Subcutaneous adipose tissue (tissue), 4 donors: Measurements from ENCODE around the gene TOX2. TPM values are rescaled to one million over a fixed set of nuclear protein-coding genes. Genes with fewer than 3 reads are reported as not detected.

ENCODE experiments used
- total RNA-seq, 4 donors: library from RNA; depleted of rRNA; stranded (reverse); fragments of >200 nt; gene quantifications; one replicate each; pipeline ENCODE4 v1.1.0, GENCODE V29; 2016
- TF ChIP-seq, protein P1 (sequence below): fragments of 450-650 bp; IDR thresholded peaks from one replicate; pipeline ENCODE4 v1.5.1; 2016; ENCODE audit warnings: low read depth, mild to moderate bottlenecking, control low read depth, antibody characterized with exemption, moderate library complexity

The TOX2 gene
- total RNA-seq, 4 donors from 2014 or later, result 2.6 to 8.1 (median 3.1) TPM; not detected in 1

DNA sequence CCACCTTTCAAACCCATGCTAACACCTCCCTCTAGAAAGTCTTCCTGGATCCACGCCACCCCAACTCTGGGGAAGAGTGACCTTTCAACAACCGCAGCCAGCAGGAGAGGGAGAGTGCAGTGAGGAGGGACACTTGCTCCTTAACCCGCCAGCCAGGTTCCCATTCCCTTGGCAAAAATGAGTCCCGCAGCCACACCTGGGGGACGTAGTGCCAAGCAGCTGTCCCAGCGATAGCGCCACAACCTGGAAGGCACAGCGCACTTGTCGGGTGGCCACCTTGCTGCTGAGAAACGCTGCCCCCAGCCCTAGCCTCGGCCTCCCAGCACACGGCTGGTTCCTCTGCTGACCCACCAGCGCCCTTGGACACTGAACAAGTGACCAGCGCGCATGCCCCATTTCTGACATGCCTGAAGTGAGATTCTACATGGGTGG is 153.0 kb downstream of the TOX2 start:
- TF ChIP-seq, protein P1, sequence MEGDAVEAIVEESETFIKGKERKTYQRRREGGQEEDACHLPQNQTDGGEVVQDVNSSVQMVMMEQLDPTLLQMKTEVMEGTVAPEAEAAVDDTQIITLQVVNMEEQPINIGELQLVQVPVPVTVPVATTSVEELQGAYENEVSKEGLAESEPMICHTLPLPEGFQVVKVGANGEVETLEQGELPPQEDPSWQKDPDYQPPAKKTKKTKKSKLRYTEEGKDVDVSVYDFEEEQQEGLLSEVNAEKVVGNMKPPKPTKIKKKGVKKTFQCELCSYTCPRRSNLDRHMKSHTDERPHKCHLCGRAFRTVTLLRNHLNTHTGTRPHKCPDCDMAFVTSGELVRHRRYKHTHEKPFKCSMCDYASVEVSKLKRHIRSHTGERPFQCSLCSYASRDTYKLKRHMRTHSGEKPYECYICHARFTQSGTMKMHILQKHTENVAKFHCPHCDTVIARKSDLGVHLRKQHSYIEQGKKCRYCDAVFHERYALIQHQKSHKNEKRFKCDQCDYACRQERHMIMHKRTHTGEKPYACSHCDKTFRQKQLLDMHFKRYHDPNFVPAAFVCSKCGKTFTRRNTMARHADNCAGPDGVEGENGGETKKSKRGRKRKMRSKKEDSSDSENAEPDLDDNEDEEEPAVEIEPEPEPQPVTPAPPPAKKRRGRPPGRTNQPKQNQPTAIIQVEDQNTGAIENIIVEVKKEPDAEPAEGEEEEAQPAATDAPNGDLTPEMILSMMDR, result no peak

DNA sequence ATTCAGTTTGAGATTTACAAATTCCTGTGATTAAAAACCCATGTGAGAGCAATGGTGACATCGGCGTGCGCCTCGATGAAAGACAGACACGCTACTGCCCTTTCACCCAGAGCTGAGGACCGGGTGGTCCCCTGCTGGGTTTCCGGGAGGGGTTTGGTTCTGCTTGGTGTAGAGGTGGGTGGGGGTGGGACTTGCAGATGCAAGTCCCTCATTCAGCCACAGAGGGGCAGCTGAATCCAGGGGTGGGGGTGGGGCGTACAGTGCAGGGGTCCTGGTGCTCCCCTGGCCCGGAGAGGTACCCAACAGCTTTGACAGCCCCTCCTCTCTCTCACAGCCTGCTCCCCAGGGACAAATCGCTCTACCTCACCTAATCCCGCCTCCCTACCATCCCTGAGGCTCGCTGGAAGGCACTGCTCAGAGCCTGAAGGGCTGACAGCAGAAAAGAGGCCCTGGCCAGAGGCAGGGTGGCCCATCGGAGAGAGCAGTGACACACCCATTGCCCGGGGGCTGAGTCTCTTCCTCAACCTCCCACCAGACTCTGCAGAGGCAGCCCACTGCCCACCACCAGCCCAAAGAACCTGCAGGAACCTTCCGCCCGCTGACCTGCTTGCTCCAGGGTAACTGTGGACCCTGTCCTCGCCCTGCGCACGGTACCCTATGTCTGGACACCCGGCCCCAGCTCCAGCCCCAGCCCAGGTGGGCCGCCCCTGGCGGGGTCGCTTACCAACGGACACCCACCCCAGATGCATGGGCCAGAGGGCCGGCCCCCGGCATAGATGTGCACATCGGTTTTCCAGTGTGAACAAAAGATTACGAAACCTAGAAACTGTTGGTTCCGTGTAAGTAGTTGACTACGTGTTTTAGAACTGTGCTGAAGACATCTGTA is 153.9 kb downstream of the TOX2 start:
- TF ChIP-seq, protein P1, result no peak

DNA sequence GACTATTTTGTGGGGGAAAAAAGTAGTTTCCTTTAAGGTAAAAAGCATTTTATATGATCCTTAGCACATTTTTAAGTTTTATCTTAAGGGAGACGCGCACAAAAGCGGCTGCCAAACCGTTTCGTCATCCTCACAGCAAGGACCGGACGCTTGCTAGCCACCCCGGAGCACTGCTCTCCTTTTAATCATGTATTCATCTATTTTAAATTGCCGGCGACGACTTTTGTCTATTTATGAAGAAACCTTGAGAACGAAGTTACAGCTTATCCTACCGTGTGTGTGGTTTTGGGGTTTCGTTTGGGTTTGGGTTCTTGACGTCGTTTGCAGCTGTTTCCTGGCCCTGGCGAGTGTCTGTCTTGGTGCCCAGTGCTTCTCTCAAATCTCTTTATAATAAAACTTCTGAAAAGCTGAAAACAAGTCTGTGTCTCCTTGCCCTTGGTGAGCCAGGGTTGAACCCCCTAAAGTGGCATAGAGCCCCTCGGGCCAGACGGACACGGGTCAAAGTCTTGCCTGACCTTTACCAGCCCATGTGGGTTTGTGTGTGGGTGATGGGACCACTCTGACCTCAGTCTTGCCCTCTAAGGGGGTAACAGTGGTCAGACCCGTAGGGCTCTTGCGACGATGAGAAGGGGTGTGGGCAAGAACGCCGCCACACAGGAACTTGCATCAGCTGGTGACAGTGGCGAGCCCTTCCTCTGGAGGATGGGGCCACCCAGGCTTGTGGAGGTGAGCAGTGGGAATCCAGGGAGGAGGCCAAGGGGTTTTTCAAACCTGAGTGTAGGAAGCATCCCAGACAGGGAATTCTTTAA is 154.8 kb downstream of the TOX2 start:
- TF ChIP-seq, protein P1, result no peak

DNA sequence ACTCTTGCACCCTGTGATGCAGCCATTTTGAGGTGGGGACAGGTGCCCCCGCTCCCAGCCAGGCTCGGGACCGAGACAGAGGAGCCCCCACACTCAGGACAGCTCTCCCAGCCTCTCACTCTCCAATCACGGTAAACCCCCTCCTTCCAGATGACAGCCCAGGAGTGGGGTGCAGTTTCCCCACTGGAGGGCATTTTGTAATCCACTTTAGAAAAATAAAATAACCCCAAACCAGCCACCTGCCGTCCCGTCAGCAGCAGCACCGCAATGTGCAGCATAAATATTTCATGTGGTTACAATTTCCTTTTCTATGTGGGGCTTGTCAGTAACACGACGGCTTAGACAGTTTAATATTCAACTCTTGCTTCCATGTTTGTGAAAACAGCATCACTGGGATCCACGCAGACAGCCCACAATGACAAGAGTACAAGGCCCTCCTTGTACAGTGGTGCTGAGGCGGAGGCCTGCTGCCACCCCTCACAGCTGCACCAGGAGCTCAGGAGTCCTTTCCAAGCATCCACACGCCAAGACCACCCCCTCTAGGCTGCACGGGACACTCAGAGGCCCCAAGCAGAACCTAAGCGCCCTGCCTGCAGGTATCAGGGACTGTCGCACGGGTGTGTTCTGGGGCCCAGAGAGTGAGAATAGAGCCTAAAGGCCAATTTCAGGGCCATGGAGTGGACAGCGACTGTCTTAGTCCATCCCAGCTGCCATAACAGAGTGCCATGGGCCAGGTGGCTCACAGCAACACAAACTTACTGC is 155.7 kb downstream of the TOX2 start:
- TF ChIP-seq, protein P1, result no peak

DNA sequence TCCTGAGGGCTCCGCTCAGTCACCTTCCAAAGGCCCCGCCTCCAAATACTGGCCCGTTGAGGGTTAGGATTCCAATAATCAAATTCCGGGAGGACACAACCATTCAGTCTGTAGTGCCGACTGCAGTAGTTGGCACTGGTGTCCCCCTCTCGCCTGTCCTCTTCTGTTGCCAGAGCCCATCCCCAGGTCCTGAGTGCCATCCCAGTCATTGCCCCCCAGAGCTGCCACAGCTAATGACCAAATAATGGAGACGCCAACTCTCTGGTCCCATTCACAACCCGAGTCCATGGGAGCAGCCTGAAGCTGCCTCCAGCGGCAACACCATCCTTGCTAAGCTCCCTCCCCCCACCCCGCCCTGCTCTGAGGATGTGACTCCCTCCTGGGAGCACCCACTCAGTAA is 156.4 kb downstream of the TOX2 start:
- TF ChIP-seq, protein P1, result no peak

DNA sequence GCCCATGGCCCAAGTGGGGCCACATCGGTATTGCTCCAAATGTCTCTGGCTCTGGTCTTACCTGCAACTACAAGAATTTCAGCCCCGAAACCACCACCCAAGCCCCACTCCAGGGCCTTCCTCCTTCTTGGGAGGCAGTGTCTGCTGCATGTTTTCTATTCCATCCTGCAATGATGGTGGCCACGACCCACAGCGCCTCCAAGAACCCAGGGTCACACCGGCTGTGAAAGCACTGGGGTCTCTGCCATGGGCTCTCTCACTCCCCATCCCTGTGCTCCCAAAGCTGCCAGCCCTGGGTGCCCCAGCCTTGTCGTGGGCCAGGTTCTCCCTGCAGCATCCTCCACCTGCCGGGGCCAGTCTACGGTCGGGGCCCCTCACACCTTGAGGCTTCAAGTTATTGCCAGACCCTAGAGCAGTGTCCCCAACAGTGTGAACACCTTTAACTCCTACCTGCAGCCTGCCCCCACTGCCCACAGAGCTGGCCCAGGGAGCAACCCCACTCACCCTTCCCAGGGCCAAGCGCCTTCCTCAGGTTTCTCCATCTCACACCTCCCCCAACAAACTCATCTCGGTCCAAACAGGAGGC is 157.0 kb downstream of the TOX2 start:
- TF ChIP-seq, protein P1, result no peak
